T-helper 1 cell treated with Interleukin-12 subunit alpha and Interleukin-12 subunit beta and Interleukin-4 antibody, amounts not matched to agents 30 μg/mL and 1 μg/mL, for 36 hours (primary cell): ENCODE measurements around the gene EPHA6.
"Not testable (repeated sequence)": the region's sequence is repeated elsewhere in the genome, so short reads cannot be mapped to it uniquely, and the experiment has no call there.

ENCODE experiments used
- H3K27ac Mint-ChIP-seq: one replicate; pipeline ENCODE4 v1.8.0; 2021; ENCODE audit warnings: mild to moderate bottlenecking, mixed read lengths
- H3K27me3 Mint-ChIP-seq: one replicate; pipeline ENCODE4 v1.8.0; 2021; ENCODE audit warnings: low read depth, mixed read lengths
- H3K36me3 Mint-ChIP-seq: one replicate; pipeline ENCODE4 v1.8.0; 2021; ENCODE audit warnings: low read depth, mixed read lengths
- H3K4me1 Mint-ChIP-seq: one replicate; pipeline ENCODE4 v1.8.0; 2021; ENCODE audit warnings: low read depth, mixed read lengths
- H3K4me3 Mint-ChIP-seq: one replicate; pipeline ENCODE4 v1.8.0; 2021; ENCODE audit warnings: mild to moderate bottlenecking, moderate library complexity, mixed read lengths
- H3K9me3 Mint-ChIP-seq: one replicate; pipeline ENCODE4 v1.8.0; 2021; ENCODE audit warnings: mixed read lengths

The EPHA6 gene

GRCh38 chr3:96966181-96966929 is 152.0 kb downstream of the EPHA6 start:
- H3K27ac Mint-ChIP-seq, result no peak overlapping the region
- H3K4me1 Mint-ChIP-seq, result no peaks in the 10 kb centered on the region
- H3K27me3 Mint-ChIP-seq, result no peaks in the 10 kb centered on the region
- H3K36me3 Mint-ChIP-seq, result no peaks in the 10 kb centered on the region
- H3K9me3 Mint-ChIP-seq, result no peaks in the 10 kb centered on the region
- H3K4me3 Mint-ChIP-seq, result no peak overlapping the region

GRCh38 chr3:96970211-96970610 is 155.8 kb downstream of the EPHA6 start:
- H3K4me3 Mint-ChIP-seq, result no peak overlapping the region
- no peaks in the 10 kb centered on the region for H3K4me1 Mint-ChIP-seq
- no peaks in the 10 kb centered on the region for H3K36me3 Mint-ChIP-seq
- no peaks in the 10 kb centered on the region for H3K9me3 Mint-ChIP-seq
- H3K27me3 Mint-ChIP-seq, result no peaks in the 10 kb centered on the region
- no peak overlapping the region for H3K27ac Mint-ChIP-seq

DNA sequence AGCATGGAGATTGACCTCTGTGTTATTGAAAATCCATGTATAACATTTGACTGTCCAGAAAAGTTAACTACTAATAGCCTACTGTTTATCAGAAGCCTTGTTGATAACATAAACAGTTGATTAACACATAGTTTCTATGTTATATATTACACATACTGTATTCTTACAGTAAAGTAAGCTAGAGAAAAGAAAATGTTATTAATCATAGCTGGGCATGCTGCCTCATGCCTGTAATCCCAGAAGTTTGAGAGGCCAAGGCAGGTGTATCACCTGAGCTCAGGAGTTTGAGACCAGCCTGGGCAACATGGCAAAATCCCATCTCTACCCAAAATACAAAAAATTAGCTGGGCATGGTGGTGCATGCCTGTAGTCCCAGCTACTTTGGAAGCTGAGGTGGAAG is 163.3 kb downstream of the EPHA6 start:
- no peak overlapping the region for H3K27ac Mint-ChIP-seq
- no peaks in the 10 kb centered on the region for H3K36me3 Mint-ChIP-seq
- H3K27me3 Mint-ChIP-seq, result no peaks in the 10 kb centered on the region
- H3K9me3 Mint-ChIP-seq, result no peaks in the 10 kb centered on the region
- H3K4me1 Mint-ChIP-seq, result no peaks in the 10 kb centered on the region
- H3K4me3 Mint-ChIP-seq, result no peak overlapping the region

DNA sequence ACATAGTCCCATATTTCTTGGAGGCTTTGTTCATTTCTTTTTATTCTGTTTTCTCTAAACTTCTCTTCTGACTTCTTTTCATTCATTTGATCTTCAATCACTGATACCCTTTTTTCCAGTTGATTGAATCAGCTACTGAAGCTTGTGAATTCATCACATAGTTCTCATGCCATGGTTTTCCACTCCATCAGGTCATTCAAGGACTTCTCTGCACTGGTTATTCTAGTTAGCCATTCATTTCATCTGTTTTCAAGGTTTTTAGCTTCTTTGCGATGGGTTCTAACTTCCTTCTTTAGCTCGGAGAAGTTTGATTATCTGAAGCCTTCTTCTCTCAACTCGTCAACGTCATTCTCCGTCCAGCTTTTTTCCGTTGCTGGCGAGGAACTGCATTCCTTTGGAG is 169.3 kb downstream of the EPHA6 start:
- not testable (repeated sequence) for H3K9me3 Mint-ChIP-seq, H3K4me1 Mint-ChIP-seq, H3K4me3 Mint-ChIP-seq, H3K27me3 Mint-ChIP-seq, H3K36me3 Mint-ChIP-seq, H3K27ac Mint-ChIP-seq

- Mint-ChIP-seq H3K4me3 (no peak overlapping the region), H3K4me1 (no peaks in the 10 kb centered on the region), H3K27ac (no peak overlapping the region), H3K9me3 (peaks cover 4% of the 10 kb centered on the region), H3K27me3 (no peaks in the 10 kb centered on the region), H3K36me3 (no peaks in the 10 kb centered on the region)
Observed at GRCh38 chr3:96986241-96986640, 171.8 kb downstream of the EPHA6 start.

GRCh38 chr3:96991231-96991630 is 176.8 kb downstream of the EPHA6 start:
- H3K27me3 Mint-ChIP-seq, result no peaks in the 10 kb centered on the region
- H3K4me1 Mint-ChIP-seq, result no peaks in the 10 kb centered on the region
- no peak overlapping the region for H3K27ac Mint-ChIP-seq

DNA sequence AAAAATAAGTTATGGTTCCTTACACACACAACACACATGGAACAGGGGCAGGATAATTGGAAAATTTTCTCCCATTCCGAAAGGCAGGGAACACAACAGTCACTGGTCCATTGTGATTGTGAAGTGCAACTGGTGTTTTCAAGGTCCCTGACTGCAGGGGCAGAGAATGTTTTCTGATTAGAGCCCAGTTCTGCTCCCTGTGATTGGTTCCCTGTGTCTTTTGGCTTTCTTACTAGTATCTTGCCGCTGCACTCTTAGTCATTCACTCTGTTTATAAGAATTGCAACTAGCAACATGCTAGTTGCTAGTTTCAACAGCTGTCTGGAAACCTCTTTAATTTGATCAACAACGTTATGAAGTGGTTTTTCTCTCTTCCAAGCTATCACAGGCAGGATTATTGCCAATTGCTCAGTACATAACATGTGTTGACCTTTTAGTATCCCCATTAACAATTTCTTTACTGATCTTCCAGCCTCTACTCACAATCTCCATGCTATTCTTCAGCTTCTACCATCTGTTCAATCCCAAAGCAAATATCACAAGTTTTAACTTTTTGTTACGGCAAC is 177.5 kb downstream of the EPHA6 start:
- H3K4me1 Mint-ChIP-seq, result no peaks in the 10 kb centered on the region
- H3K27ac Mint-ChIP-seq, result no peak overlapping the region
- no peaks in the 10 kb centered on the region for H3K9me3 Mint-ChIP-seq
- H3K27me3 Mint-ChIP-seq, result no peaks in the 10 kb centered on the region
- no peak overlapping the region for H3K4me3 Mint-ChIP-seq
- H3K36me3 Mint-ChIP-seq, result no peaks in the 10 kb centered on the region

More at GRCh38 chr3:96991231-96991630, 176.8 kb downstream of the EPHA6 start:
- no peak overlapping the region for H3K4me3 Mint-ChIP-seq
- no peaks in the 10 kb centered on the region for H3K36me3 Mint-ChIP-seq
- no peaks in the 10 kb centered on the region for H3K9me3 Mint-ChIP-seq

DNA sequence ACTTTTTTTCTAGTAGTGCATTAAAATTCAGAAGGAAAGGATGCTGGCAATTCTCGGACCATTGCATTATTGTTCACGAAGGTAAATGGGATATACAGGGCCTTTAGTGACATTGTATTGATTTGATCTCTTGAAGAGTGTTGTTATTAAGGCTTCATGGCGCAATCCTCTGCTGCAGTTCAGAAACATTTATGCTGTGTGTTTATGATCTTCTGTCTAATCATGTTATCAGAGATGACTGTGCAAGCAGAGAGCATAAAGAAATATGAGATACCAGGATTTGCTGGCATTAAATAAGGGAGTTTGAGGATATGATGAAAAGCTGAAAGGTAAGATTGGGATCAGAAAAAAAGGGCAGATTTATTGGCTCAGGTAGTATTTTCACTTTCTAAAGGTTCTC is 180.6 kb downstream of the EPHA6 start:
- H3K27me3 Mint-ChIP-seq, result no peaks in the 10 kb centered on the region
- H3K4me1 Mint-ChIP-seq, result no peaks in the 10 kb centered on the region
- H3K9me3 Mint-ChIP-seq, result no peaks in the 10 kb centered on the region
- no peak overlapping the region for H3K27ac Mint-ChIP-seq
- H3K36me3 Mint-ChIP-seq, result no peaks in the 10 kb centered on the region
- no peak overlapping the region for H3K4me3 Mint-ChIP-seq

GRCh38 chr3:96996009-96996408 is 181.6 kb downstream of the EPHA6 start:
- Mint-ChIP-seq H3K36me3 (no peaks in the 10 kb centered on the region), H3K27ac (no peak overlapping the region), H3K9me3 (no peaks in the 10 kb centered on the region), H3K4me3 (no peak overlapping the region), H3K4me1 (no peaks in the 10 kb centered on the region), H3K27me3 (no peaks in the 10 kb centered on the region)

- H3K4me3 Mint-ChIP-seq, result no peak overlapping the region
- no peaks in the 10 kb centered on the region for H3K27me3 Mint-ChIP-seq
- H3K4me1 Mint-ChIP-seq, result no peaks in the 10 kb centered on the region
- H3K9me3 Mint-ChIP-seq, result peaks cover 6% of the 10 kb centered on the region
- H3K27ac Mint-ChIP-seq, result no peak overlapping the region
- no peaks in the 10 kb centered on the region for H3K36me3 Mint-ChIP-seq
Observed at GRCh38 chr3:97001611-97002010, 187.2 kb downstream of the EPHA6 start.

DNA sequence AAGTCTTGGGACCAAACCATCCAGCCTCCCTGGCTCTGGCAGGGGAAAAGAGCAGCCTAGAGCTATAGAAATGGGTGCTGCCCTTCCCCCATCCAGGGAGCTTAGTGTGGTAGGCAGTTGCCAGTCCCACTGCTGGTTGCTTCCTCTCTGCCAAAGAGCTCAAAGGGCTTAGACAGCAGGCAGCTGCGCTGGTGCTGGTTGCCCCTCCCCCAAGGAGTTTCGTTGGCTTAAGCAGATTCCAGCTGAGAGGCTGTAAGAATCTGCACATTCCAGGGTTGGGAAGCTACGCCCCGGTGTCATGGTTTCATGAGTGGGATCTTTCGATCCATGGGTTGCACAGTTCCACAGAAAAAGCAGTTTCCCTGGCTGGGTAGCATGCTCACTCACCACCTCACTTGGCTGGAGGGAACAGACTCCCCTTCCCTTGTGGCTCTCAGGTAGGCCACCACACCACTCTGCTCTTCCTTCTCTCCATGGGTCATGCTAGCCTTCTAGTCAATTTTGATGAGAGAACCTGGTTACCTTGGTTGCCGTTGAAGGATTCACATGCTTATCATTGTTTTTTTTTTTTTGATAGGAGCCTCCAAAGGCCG is 195.1 kb downstream of the EPHA6 start:
- Mint-ChIP-seq H3K27me3 (no peaks in the 10 kb centered on the region), H3K36me3 (no peaks in the 10 kb centered on the region), H3K4me3 (no peak overlapping the region), H3K9me3 (peaks cover 24% of the 10 kb centered on the region), H3K27ac (no peak overlapping the region), H3K4me1 (no peaks in the 10 kb centered on the region)

DNA sequence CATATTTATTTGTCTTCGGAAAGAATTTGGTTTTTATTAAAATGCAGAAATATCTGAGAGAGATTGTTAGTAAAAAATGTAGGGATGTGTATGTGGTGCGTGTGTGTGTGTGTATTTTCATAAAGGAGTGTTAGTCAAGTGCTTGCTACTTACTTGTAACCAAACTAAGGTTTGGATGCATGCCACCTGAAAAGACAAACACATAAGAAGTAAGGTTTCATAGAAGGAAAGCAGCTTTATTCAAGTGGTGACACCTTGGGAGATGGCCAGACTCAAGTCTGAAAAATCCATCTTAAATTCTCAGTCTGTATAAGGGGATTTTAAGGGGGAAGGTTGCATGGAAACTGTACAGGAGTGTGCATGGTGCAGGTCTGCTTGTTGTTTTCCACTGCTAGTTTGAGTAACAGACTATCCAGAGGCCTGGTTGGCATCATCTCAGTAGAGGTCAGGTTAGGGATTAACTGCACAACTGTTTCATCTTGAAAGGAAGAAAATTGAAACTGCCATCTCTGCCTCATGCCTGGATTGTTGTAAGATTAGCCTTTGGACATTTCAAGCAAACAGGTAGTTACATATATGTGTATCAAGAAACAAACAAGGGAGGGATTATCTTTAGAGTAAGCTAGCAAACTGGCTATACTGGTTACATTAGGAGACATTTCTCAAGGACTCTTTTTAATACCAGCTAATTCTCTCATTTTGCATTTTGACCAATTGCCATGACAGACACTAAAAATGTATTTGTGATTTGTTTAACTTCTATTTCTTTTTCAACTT is 196.7 kb downstream of the EPHA6 start:
- H3K27ac Mint-ChIP-seq, result no peak overlapping the region
- no peak overlapping the region for H3K4me3 Mint-ChIP-seq
- no peaks in the 10 kb centered on the region for H3K36me3 Mint-ChIP-seq
- H3K27me3 Mint-ChIP-seq, result no peaks in the 10 kb centered on the region
- H3K4me1 Mint-ChIP-seq, result no peaks in the 10 kb centered on the region
- H3K9me3 Mint-ChIP-seq, result peaks cover 24% of the 10 kb centered on the region

DNA sequence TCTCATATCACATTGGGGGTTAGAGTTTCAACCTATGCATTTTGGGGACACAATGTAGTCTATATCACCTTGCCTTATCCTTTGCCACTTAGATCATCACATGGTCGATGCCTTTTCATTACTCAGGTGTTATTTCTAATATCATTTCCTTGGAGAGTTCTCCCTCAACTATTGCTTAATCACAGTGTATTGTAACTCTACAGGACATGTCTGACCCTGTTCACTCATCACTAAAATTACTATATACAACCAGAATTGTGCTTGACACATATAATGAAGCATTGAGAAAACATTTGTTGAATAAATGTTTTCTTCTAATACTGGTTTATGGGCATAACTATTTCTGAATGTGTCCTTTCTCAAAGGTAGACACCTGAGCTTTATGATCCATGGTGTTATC is 207.4 kb downstream of the EPHA6 start:
- no peak overlapping the region for H3K4me3 Mint-ChIP-seq
- H3K9me3 Mint-ChIP-seq, result peaks cover 15% of the 10 kb centered on the region
- H3K27me3 Mint-ChIP-seq, result no peaks in the 10 kb centered on the region
- no peaks in the 10 kb centered on the region for H3K4me1 Mint-ChIP-seq
- H3K36me3 Mint-ChIP-seq, result no peaks in the 10 kb centered on the region
- no peak overlapping the region for H3K27ac Mint-ChIP-seq

GRCh38 chr3:97025612-97026011 is 211.2 kb downstream of the EPHA6 start:
- not testable (repeated sequence) for H3K4me3 Mint-ChIP-seq, H3K4me1 Mint-ChIP-seq, H3K9me3 Mint-ChIP-seq, H3K36me3 Mint-ChIP-seq, H3K27ac Mint-ChIP-seq, H3K27me3 Mint-ChIP-seq

DNA sequence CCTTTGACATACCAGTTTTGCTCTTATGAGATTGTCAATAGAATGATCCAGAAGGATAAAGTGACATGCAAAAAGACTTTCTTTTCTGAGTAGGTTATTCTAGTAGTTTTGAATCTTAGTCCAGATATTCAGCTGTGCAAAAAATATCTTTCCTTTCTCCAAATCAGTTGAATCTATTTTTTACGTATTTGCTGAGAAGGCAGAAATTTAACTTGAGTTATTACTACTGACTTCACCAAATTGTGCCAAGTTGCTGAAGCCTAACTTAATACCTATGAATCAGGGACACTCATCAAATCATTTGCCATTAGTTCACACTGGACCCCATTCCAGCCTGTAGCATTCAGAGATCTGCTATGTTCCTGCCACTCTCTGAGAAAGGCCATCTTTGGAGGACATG is 215.6 kb downstream of the EPHA6 start:
- Mint-ChIP-seq H3K4me3 (no peak overlapping the region), H3K9me3 (peaks cover 4% of the 10 kb centered on the region), H3K36me3 (no peaks in the 10 kb centered on the region), H3K4me1 (no peaks in the 10 kb centered on the region), H3K27ac (no peak overlapping the region), H3K27me3 (no peaks in the 10 kb centered on the region)
